Neural progenitor cell (in vitro differentiated cells): ENCODE results near the gene PLEKHA5. TPM values are rescaled to one million over a fixed set of nuclear protein-coding genes. Genes with fewer than 3 reads are reported as not detected.
A peak's percentile ranks its signal among the peaks of the same experiment; 100 is the strongest.

Experiments
- DNase-seq: peaks from one replicate; pipeline ENCODE4 v3.0.0-alpha.2; 2016; ENCODE audit warnings: low spot score
- H2AFZ ChIP-seq: fragments of 200-600 bp; sonication (generic); replicated peaks from 2 replicates; pipeline ENCODE4 v1.6.1; 2016; ENCODE audit warnings: antibody characterized with exemption
- H3F3A ChIP-seq: fragments of 200-600 bp; sonication (generic); 2 replicates; pipeline ENCODE4 v1.6.1; 2016; ENCODE audit warnings: antibody characterized with exemption, low read depth
- H3K27ac ChIP-seq: fragments of 200-600 bp; sonication (generic); 2 replicates; pipeline ENCODE4 v1.5.1; 2016; ENCODE audit warnings: mild to moderate bottlenecking
- H3K27me3 ChIP-seq: fragments of 200-600 bp; sonication (generic); 2 replicates; pipeline ENCODE4 v1.6.1; 2016; ENCODE audit warnings: mild to moderate bottlenecking, moderate library complexity
- H3K36me3 ChIP-seq: fragments of 200-600 bp; sonication (generic); 2 replicates; pipeline ENCODE4 v1.5.1; 2016
- H3K4me1 ChIP-seq: fragments of 200-600 bp; sonication (generic); 2 replicates; pipeline ENCODE4 v1.6.1; 2016; ENCODE audit warnings: mixed run types
- H3K4me2 ChIP-seq: fragments of 200-600 bp; sonication (generic); 2 replicates; pipeline ENCODE4 v1.6.1; 2016
- H3K4me3 ChIP-seq: fragments of 200-600 bp; sonication (generic); 2 replicates; pipeline ENCODE4 v1.5.1; 2016
- H3K79me2 ChIP-seq: fragments of 200-600 bp; sonication (generic); 2 replicates; pipeline ENCODE4 v1.6.1; 2016; ENCODE audit warnings: low read depth
- H3K9ac ChIP-seq: fragments of 200-600 bp; sonication (generic); 2 replicates; pipeline ENCODE4 v1.6.1; 2016
- H3K9me3 ChIP-seq: fragments of 200-600 bp; sonication (generic); 2 replicates; pipeline ENCODE4 v1.5.1; 2016; ENCODE audit warnings: low read depth
- H4K20me1 ChIP-seq: fragments of 200-600 bp; sonication (generic); 2 replicates; pipeline ENCODE4 v1.6.1; 2016; ENCODE audit warnings: low read depth
- H3K27ac Mint-ChIP-seq: 3 replicates; pipeline ENCODE4 v1.8.0; 2021; ENCODE audit warnings: mixed read lengths
- H3K27me3 Mint-ChIP-seq: 2 replicates; pipeline ENCODE4 v1.8.0; 2022; ENCODE audit warnings: low read depth, mild to moderate bottlenecking, inconsistent platforms, moderate library complexity, mixed read lengths; ENCODE audit not compliant: insufficient read depth
- H3K36me3 Mint-ChIP-seq: 3 replicates; pipeline ENCODE4 v1.8.0; 2021; ENCODE audit warnings: mixed read lengths
- H3K4me1 Mint-ChIP-seq: 3 replicates; pipeline ENCODE4 v1.8.0; 2021; ENCODE audit warnings: mixed read lengths
- H3K4me3 Mint-ChIP-seq: 3 replicates; pipeline ENCODE4 v1.8.0; 2021; ENCODE audit warnings: mild to moderate bottlenecking, moderate library complexity, mixed read lengths
- H3K9me3 Mint-ChIP-seq: 3 replicates; pipeline ENCODE4 v1.8.0; 2020; ENCODE audit warnings: mixed read lengths
- EZH2 ChIP-seq: fragments of 200-600 bp; sonication (generic); IDR thresholded peaks from 2 replicates; pipeline ENCODE4 v1.6.1; 2017; ENCODE audit warnings: antibody characterized with exemption, mild to moderate bottlenecking, moderate library complexity
- EZH2phosphoT487 ChIP-seq: fragments of 200-600 bp; sonication (generic); IDR thresholded peaks from 2 replicates; pipeline ENCODE4 v1.6.1; 2017; ENCODE audit warnings: antibody characterized with exemption
- total RNA-seq: library from RNA; depleted of rRNA; stranded (reverse); fragments of >200 nt; gene quantifications from 2 replicates; pipeline ENCODE4 v1.2.3, GENCODE V29; 2015; ENCODE audit warnings: low replicate concordance
- TF ChIP-seq, protein P1 (sequence below): fragments of 200-600 bp; sonication (generic); IDR thresholded peaks from 2 replicates; pipeline ENCODE4 v1.5.1; 2017; ENCODE audit warnings: antibody characterized with exemption, mild to moderate bottlenecking

The PLEKHA5 gene
- total RNA-seq, 1 donor from 2014 or later = 86.7 TPM

DNA sequence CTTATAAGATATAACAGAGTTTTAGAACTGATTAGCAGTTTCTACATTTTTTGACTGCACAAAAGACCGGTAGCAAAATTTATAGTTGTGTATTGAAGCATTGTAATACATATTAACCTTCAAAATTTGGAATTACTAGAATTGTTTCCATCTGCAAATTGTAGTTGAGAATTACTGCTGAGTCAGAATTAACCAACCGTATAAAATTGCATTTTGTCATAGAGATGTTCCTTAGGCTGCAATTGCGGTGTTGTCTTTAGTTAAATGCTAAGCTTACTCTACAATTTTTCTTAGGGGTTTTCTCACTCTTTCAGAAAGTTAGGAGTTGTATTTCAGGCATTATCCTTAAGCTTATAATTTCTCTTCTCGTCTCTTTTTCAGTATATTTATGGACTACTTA, 132.2 kb downstream of the PLEKHA5 start:
- no peak for DNase-seq
- H3K36me3 ChIP-seq = peaks cover 26% of the 10 kb centered on the region
- no peak overlapping the region for H3K27ac ChIP-seq
- H3K9ac ChIP-seq = no peak overlapping the region
- H3K79me2 ChIP-seq = no peaks in the 10 kb centered on the region
- no peak overlapping the region for H2AFZ ChIP-seq
- peaks cover 21% of the 10 kb centered on the region for H3K4me1 ChIP-seq
- Mint-ChIP-seq H3K27ac (no peak overlapping the region), H3K36me3 (peaks cover 16% of the 10 kb centered on the region), H3K4me1 (peaks cover 18% of the 10 kb centered on the region), H3K9me3 (no peaks in the 10 kb centered on the region), H3K4me3 (no peak overlapping the region), H3K27me3 (no peaks in the 10 kb centered on the region)
- TF ChIP-seq, protein P1, sequence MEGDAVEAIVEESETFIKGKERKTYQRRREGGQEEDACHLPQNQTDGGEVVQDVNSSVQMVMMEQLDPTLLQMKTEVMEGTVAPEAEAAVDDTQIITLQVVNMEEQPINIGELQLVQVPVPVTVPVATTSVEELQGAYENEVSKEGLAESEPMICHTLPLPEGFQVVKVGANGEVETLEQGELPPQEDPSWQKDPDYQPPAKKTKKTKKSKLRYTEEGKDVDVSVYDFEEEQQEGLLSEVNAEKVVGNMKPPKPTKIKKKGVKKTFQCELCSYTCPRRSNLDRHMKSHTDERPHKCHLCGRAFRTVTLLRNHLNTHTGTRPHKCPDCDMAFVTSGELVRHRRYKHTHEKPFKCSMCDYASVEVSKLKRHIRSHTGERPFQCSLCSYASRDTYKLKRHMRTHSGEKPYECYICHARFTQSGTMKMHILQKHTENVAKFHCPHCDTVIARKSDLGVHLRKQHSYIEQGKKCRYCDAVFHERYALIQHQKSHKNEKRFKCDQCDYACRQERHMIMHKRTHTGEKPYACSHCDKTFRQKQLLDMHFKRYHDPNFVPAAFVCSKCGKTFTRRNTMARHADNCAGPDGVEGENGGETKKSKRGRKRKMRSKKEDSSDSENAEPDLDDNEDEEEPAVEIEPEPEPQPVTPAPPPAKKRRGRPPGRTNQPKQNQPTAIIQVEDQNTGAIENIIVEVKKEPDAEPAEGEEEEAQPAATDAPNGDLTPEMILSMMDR = no peak
- TF ChIP-seq EZH2 (no peak), EZH2phosphoT487 (no peak)
- no peaks in the 10 kb centered on the region for H4K20me1 ChIP-seq
- H3K27me3 ChIP-seq = no peaks in the 10 kb centered on the region
- H3F3A ChIP-seq = peaks cover 19% of the 10 kb centered on the region
- no peaks in the 10 kb centered on the region for H3K9me3 ChIP-seq
- H3K4me2 ChIP-seq = no peak overlapping the region
- no peak overlapping the region for H3K4me3 ChIP-seq

DNA sequence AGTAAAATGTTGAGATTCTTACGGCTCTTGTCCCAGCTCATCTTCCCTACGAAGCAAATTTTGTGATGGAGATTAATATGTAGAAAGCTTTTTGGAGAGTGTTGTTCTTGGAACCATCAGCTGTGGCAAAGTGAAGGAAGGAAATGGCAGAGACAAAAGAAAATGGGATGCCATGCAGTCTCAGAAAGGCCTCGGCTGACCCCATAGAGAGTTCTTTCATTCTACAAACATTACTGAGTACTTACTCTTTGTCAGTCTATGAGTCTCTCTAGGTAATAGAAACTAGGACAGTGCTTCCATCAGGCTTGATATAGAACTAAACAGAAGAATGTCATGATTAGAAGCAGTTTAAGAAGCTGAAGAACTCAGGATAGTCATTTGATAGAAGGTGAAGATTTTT, 134.1 kb downstream of the PLEKHA5 start:
- Histone ChIP-seq H3K36me3 (peaks cover 27% of the 10 kb centered on the region), H3K27ac (peak overlapping the region; percentile 91), H2AFZ (no peak overlapping the region), H3K4me2 (peak overlapping the region; percentile 64), H3K79me2 (no peaks in the 10 kb centered on the region), H3K9me3 (no peaks in the 10 kb centered on the region), H3F3A (peaks cover 19% of the 10 kb centered on the region), H3K4me3 (peak overlapping the region; percentile 7), H3K4me1 (peaks cover 21% of the 10 kb centered on the region), H3K27me3 (no peaks in the 10 kb centered on the region), H4K20me1 (no peaks in the 10 kb centered on the region), H3K9ac (no peak overlapping the region)
- H3K9me3 Mint-ChIP-seq = no peaks in the 10 kb centered on the region
- peaks cover 18% of the 10 kb centered on the region for H3K4me1 Mint-ChIP-seq
- H3K4me3 Mint-ChIP-seq = no peak overlapping the region
- H3K27me3 Mint-ChIP-seq = no peaks in the 10 kb centered on the region
- peak; percentile 73 for DNase-seq
- H3K27ac Mint-ChIP-seq = peak overlapping the region; percentile 44
- H3K36me3 Mint-ChIP-seq = peaks cover 26% of the 10 kb centered on the region
- TF ChIP-seq EZH2 (no peak), EZH2phosphoT487 (no peak)
- TF ChIP-seq, protein P1 = no peak

DNA sequence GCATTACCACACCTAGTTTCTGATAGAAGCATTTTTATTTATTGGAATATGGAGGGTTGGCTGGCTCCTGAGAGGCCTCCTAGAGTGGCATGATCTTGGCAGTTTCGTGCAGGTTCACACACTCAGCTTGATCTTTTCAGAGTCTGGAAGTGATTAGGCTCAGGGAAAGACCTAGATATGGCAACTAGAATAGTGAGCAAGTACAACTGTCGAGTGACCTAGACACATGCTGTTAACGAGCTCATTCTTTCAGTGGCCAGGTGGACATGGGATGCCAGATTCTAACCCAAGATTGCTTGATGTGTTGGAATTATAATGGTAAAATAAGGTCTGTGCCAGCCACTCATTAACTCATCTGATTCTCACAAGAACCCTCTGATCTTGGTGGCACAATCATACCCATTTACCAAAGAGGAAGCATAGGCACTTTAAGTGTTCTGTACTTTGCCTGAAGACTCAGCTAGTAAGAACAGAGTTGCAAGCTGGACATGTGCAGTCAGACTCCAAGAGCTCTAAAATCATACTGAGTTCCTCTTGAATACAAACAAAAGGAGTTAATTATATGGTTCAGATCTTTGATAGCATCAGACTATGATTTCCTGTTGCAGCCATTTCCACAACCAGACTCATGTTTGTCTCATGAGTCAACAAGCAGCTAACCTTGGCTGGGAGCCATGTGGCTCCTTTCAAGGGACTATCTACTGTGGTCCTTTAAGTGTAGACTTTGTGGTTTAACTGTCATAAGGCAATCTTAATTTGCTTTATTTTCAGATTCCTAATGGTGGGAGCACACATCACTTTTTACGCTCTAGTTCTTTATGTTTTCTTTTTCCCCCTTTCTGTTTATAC, 144.2 kb downstream of the PLEKHA5 start:
- Histone ChIP-seq H3K4me2 (no peak overlapping the region), H3F3A (peaks cover 3% of the 10 kb centered on the region), H3K36me3 (peaks cover 8% of the 10 kb centered on the region), H3K27me3 (no peaks in the 10 kb centered on the region), H2AFZ (no peak overlapping the region), H3K9ac (no peak overlapping the region), H3K27ac (no peak overlapping the region), H3K4me3 (no peak overlapping the region), H3K9me3 (no peaks in the 10 kb centered on the region), H3K79me2 (peaks cover 8% of the 10 kb centered on the region), H4K20me1 (peaks cover 4% of the 10 kb centered on the region), H3K4me1 (peaks cover 14% of the 10 kb centered on the region)
- peaks cover 28% of the 10 kb centered on the region for H3K36me3 Mint-ChIP-seq
- DNase-seq = no peak
- H3K4me1 Mint-ChIP-seq = peaks cover 10% of the 10 kb centered on the region
- no peak overlapping the region for H3K4me3 Mint-ChIP-seq
- no peak overlapping the region for H3K27ac Mint-ChIP-seq
- TF ChIP-seq EZH2phosphoT487 = no peak
- TF ChIP-seq, protein P1 = no peak
- no peak for TF ChIP-seq EZH2
- no peaks in the 10 kb centered on the region for H3K27me3 Mint-ChIP-seq
- H3K9me3 Mint-ChIP-seq = no peaks in the 10 kb centered on the region
